HEK293T (cell line): Measurements from ENCODE around the gene CSHL1.

Source experiments
- CTCF ChIA-PET: fragments of 350-600 bp; formaldehyde crosslinking; extraction: SDS; loops from one replicate; lab custom pipeline; 2021; ENCODE audit warnings: antibody characterized with exemption, inconsistent platforms; lab: Yijun Ruan, JAX
- POLR2A ChIA-PET: fragments of 350-600 bp; formaldehyde crosslinking; extraction: SDS; loops from one replicate; lab custom pipeline; 2020; ENCODE audit warnings: antibody characterized with exemption, inconsistent platforms; lab: Yijun Ruan, JAX
- DNase-seq: peaks from one replicate; pipeline ENCODE4 v3.0.0; 2012; ENCODE audit warnings: mixed read lengths; ENCODE audit errors: extremely low spot score
- ARNT ChIP-seq: fragments of 450-650 bp; IDR thresholded peaks from 2 replicates; pipeline ENCODE4 v1.6.1; 2017; ENCODE audit warnings: mild to moderate bottlenecking
- BHLHE40 ChIP-seq: fragments of 450-650 bp; IDR thresholded peaks from 2 replicates; pipeline ENCODE4 v1.6.1; 2016; ENCODE audit warnings: mild to moderate bottlenecking, moderate library complexity, borderline replicate concordance
- CTBP1 ChIP-seq: fragments of 450-650 bp; IDR thresholded peaks from 2 replicates; pipeline ENCODE4 v1.6.1; 2016; ENCODE audit warnings: borderline replicate concordance
- ELF4 ChIP-seq: fragments of 450-650 bp; IDR thresholded peaks from 2 replicates; pipeline ENCODE4 v1.6.1; 2017; ENCODE audit warnings: antibody characterized with exemption
- FOXA1 ChIP-seq: fragments of 450-650 bp; IDR thresholded peaks from 2 replicates; pipeline ENCODE4 v1.6.1; 2016; ENCODE audit warnings: mild to moderate bottlenecking
- FOXK2 ChIP-seq: fragments of 450-650 bp; IDR thresholded peaks from 2 replicates; pipeline ENCODE4 v1.6.1; 2016; ENCODE audit warnings: mild to moderate bottlenecking
- FOXM1 ChIP-seq: fragments of 450-650 bp; IDR thresholded peaks from 2 replicates; pipeline ENCODE4 v1.6.1; 2017; ENCODE audit warnings: mild to moderate bottlenecking, borderline replicate concordance
- HDGF ChIP-seq: fragments of 450-650 bp; IDR thresholded peaks from 2 replicates; pipeline ENCODE4 v1.6.1; 2017; ENCODE audit warnings: antibody characterized with exemption, borderline replicate concordance
- L3MBTL2 ChIP-seq: fragments of 450-650 bp; conservative IDR thresholded peaks from 2 replicates; pipeline ENCODE4 v1.6.1; 2016; ENCODE audit warnings: mild to moderate bottlenecking
- LEF1 ChIP-seq: fragments of 450-650 bp; IDR thresholded peaks from 2 replicates; pipeline ENCODE4 v1.6.1; 2017; ENCODE audit warnings: mild to moderate bottlenecking, borderline replicate concordance
- NFRKB ChIP-seq: fragments of 450-650 bp; IDR thresholded peaks from 2 replicates; pipeline ENCODE4 v1.6.1; 2016; ENCODE audit warnings: mild to moderate bottlenecking, moderate library complexity
- PKNOX1 ChIP-seq: fragments of 450-650 bp; IDR thresholded peaks from 2 replicates; pipeline ENCODE4 v1.6.1; 2016
- SP1 ChIP-seq: fragments of 450-650 bp; IDR thresholded peaks from 2 replicates; pipeline ENCODE4 v1.6.1; 2017
- SUZ12 ChIP-seq: fragments of 450-650 bp; IDR thresholded peaks from 2 replicates; pipeline ENCODE4 v1.6.1; 2016; ENCODE audit warnings: mild to moderate bottlenecking
- TARDBP ChIP-seq: fragments of 450-650 bp; IDR thresholded peaks from 2 replicates; pipeline ENCODE4 v1.6.1; 2016
- ZNF384 ChIP-seq: fragments of 450-650 bp; IDR thresholded peaks from 2 replicates; pipeline ENCODE4 v1.6.1; 2016

Gene CSHL1

GRCh38 chr17:63945784-63946439, 34.9 kb upstream of the CSHL1 start:
- DNase-seq: no peak
- TF ChIP-seq PKNOX1 (no peak), ZNF384 (no peak), ELF4 (no peak), NFRKB (no peak), HDGF (no peak), TARDBP (no peak), LEF1 (no peak), FOXM1 (no peak), ARNT (no peak), FOXA1 (no peak), SUZ12 (no peak), SP1 (no peak), BHLHE40 (no peak), CTBP1 (no peak), FOXK2 (no peak), L3MBTL2 (no peak)
- POLR2A ChIA-PET: interaction anchor here (1.2 kb wide), 1 partner anchor 200 kb away, joined by 4 read pairs; no protein-coding TSS in a partner anchor
- CTCF ChIA-PET: interaction anchor here (0.5 to 2.0 kb wide), 20 partner anchors 8 to 381 kb away, joined by 3 to 27 read pairs (median 4); partner anchors contain the start of gene GH1

- CTCF ChIA-PET: no interaction called here
- POLR2A ChIA-PET: no interaction called here
- no peak for TF ChIP-seq FOXM1
- TF ChIP-seq FOXA1: no peak
- no peak for TF ChIP-seq CTBP1
- TF ChIP-seq NFRKB: no peak
- no peak for TF ChIP-seq ZNF384
- TF ChIP-seq SUZ12: no peak
- TF ChIP-seq ARNT: no peak
- no peak for TF ChIP-seq ELF4
- no peak for TF ChIP-seq L3MBTL2
- TF ChIP-seq HDGF: no peak
- no peak for TF ChIP-seq FOXK2
- TF ChIP-seq TARDBP: no peak
- no peak for DNase-seq
Measured at GRCh38 chr17:63944736-63945499, 33.9 kb upstream of the CSHL1 start.

- no peak for DNase-seq
- ChIA-PET POLR2A (no interaction called here), CTCF (no interaction called here)
- TF ChIP-seq NFRKB: no peak
- no peak for TF ChIP-seq ZNF384
- TF ChIP-seq L3MBTL2: no peak
- TF ChIP-seq CTBP1: no peak
- TF ChIP-seq ELF4: no peak
- no peak for TF ChIP-seq TARDBP
- TF ChIP-seq SUZ12: no peak
- TF ChIP-seq PKNOX1: no peak
- TF ChIP-seq HDGF: no peak
- no peak for TF ChIP-seq SP1
- TF ChIP-seq FOXA1: no peak
- TF ChIP-seq FOXK2: no peak
- TF ChIP-seq ARNT: no peak
- no peak for TF ChIP-seq LEF1
- TF ChIP-seq BHLHE40: no peak
- no peak for TF ChIP-seq FOXM1
Measured at GRCh38 chr17:63943745-63944144, 32.7 kb upstream of the CSHL1 start.

- TF ChIP-seq ZNF384 (no peak), FOXM1 (no peak), SP1 (no peak), SUZ12 (no peak), ELF4 (no peak), BHLHE40 (no peak), NFRKB (no peak), TARDBP (no peak), L3MBTL2 (no peak), CTBP1 (no peak)
- POLR2A ChIA-PET: no interaction called here
- no peak for DNase-seq
- CTCF ChIA-PET: no interaction called here
Measured at GRCh38 chr17:63942309-63942985, 31.4 kb upstream of the CSHL1 start.

GRCh38 chr17:63941751-63942150, 30.7 kb upstream of the CSHL1 start:
- no peak for DNase-seq
- ChIA-PET CTCF (no interaction called here), POLR2A (no interaction called here)
- TF ChIP-seq LEF1 (no peak), PKNOX1 (no peak), FOXM1 (no peak), CTBP1 (no peak), ZNF384 (no peak), NFRKB (no peak), ELF4 (no peak), BHLHE40 (no peak), SUZ12 (no peak), HDGF (no peak), FOXK2 (no peak)
